NCI-H748 (cell line): ENCODE results near the gene CCDC74B.
"Not testable (repeated sequence)": the region's sequence is repeated elsewhere in the genome, so short reads cannot be mapped to it uniquely, and the experiment has no call there.

Source experiments
- DNase-seq: peaks from one replicate; lab custom pipeline; 2025; ENCODE audit not compliant: unreplicated experiment; lab: John Stamatoyannopoulos, UW

CCDC74B gene

DNA sequence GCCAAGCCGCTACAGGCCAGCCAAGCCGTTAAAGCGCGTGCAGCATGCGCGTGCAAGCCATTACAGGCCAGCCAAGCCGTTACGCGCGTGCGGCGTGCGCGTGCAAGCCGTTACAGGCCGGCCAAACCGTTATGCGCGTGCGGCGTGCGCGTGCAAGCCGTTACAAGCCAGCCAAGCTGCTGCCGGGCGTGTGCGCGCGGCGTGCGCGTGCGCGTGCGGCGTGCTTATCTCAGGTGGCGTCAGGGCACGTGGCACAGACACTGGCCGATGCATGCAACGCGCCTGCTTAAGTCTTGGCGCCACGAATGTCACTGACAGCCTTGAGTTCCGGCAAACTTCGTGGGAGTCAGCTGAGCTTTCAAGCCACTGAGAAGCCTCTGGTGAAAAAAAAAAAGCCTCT lies 24.0 kb downstream of the CCDC74B start:
- not testable (repeated sequence) for DNase-seq

GRCh38 chr2:130102597-130103363 lies 42.1 kb downstream of the CCDC74B start:
- not testable (repeated sequence) for DNase-seq
